HCT116 (cell line): ENCODE data around the gene FGF22. TPM values are rescaled to one million over a fixed set of nuclear protein-coding genes. Genes with fewer than 3 reads are reported as not detected.

Experiments used
- ATAC-seq: fragments of 200-7000 bp; cut with Tn5 transposase; 2 replicates; pipeline ENCODE4 v1.9.1; 2020; ENCODE audit warnings: mild to moderate bottlenecking, moderate library complexity
- BruUV-seq: library from RNA; stranded (reverse); fragments of 400-500 nt; replicated peaks from 2 replicates; lab custom pipeline; 2021; lab: Mats Ljungman, UMichigan
- CTCF ChIA-PET: fragments of 300-600 bp; sonication (Branson Sonifier 250); formaldehyde crosslinking; loops from one replicate; lab custom pipeline; 2021; ENCODE audit warnings: antibody characterized with exemption; lab: Charles Lee
- POLR2A ChIA-PET: fragments of 300-600, 350-600 bp; sonication (Branson Sonifier 250); formaldehyde crosslinking; loops from one replicate; lab custom pipeline; 2021; ENCODE audit warnings: antibody characterized with exemption; lab: Charles Lee
- RAD21 ChIA-PET, 2 experiments: fragments of 300-600 bp; sonication (Branson Sonifier 250); formaldehyde crosslinking; loops; one replicate each; lab custom pipeline; 2023; ENCODE audit warnings: low total read pairs in 2 of 2; ENCODE audit not compliant: uncharacterized antibody in 2 of 2, unreplicated experiment in 2 of 2, low non-redundant PET in 1 of 2; lab: Charles Lee
- DNase-seq: peaks from one replicate; pipeline ENCODE4 v3.0.0-alpha.2; 2010; ENCODE audit warnings: low read depth, low spot score
- H2AFZ ChIP-seq: fragments of 200-600 bp; shearing (Covaris generic), sonication (generic); 2 replicates; pipeline ENCODE4 v1.6.1; 2017; ENCODE audit warnings: low read depth, mixed run types, mixed read lengths, antibody characterized with exemption, low read length; ENCODE audit not compliant: poor library complexity, severe bottlenecking
- H3K27ac ChIP-seq: 2 replicates; pipeline ENCODE4 v1.5.1; 2012; ENCODE audit warnings: low read depth, low read length
- H3K27me3 ChIP-seq: fragments of 200-600 bp; sonication (generic); 2 replicates; pipeline ENCODE4 v1.6.1; 2016; ENCODE audit warnings: mixed run types, low read length, mixed read lengths; ENCODE audit not compliant: insufficient read depth
- H3K36me3 ChIP-seq, 2 experiments: fragments of 200-500 bp in 1 of 2; fragments of 200-600 bp in 1 of 2; sonication (Bioruptor generic) in 1 of 2; sonication (generic) in 1 of 2; 2 replicates each; pipeline versions ENCODE4 v1.5.1 to v1.6.1; 2014 to 2016; ENCODE audit warnings: low read length in 2 of 2, inconsistent platforms in 1 of 2, mixed read lengths in 1 of 2, mixed run types in 1 of 2; ENCODE audit not compliant: insufficient read depth in 2 of 2, control insufficient read depth in 1 of 2
- H3K4me1 ChIP-seq, 2 experiments: fragments of 200-600 bp in 1 of 2; sonication (generic) in 1 of 2; 2 replicates each; pipeline versions ENCODE4 v1.5.1 to v1.6.1; 2012 to 2017; ENCODE audit warnings: low read length in 2 of 2, inconsistent platforms in 1 of 2, mild to moderate bottlenecking in 1 of 2, mixed read lengths in 1 of 2, mixed run types in 1 of 2, moderate library complexity in 1 of 2; ENCODE audit not compliant: insufficient read depth in 2 of 2, control insufficient read depth in 1 of 2
- H3K4me2 ChIP-seq: fragments of 200-600 bp; sonication (generic); 2 replicates; pipeline ENCODE4 v1.6.1; 2017; ENCODE audit warnings: mixed run types, low read length, mixed read lengths
- H3K4me3 ChIP-seq, 2 experiments: fragments of 200-600 bp in 1 of 2; sonication (generic) in 1 of 2; replicated peaks in 1 of 2; 2 replicates each; pipeline ENCODE4 v1.5.1; 2011 to 2016; ENCODE audit warnings: low read length in 2 of 2, control low read depth in 1 of 2, low read depth in 1 of 2, mild to moderate bottlenecking in 1 of 2, mixed read lengths in 1 of 2, mixed run types in 1 of 2
- H3K79me2 ChIP-seq: fragments of 200-600 bp; sonication (generic); 2 replicates; pipeline ENCODE4 v1.6.1; 2017; ENCODE audit warnings: mild to moderate bottlenecking, mixed run types, low read length, moderate library complexity, mixed read lengths; ENCODE audit not compliant: insufficient read depth
- H3K9ac ChIP-seq: fragments of 200-600 bp; sonication (generic); 2 replicates; pipeline ENCODE4 v1.6.1; 2016; ENCODE audit warnings: low read length, mixed read lengths
- H3K9me2 ChIP-seq: fragments of 200-600 bp; sonication (generic), shearing (Covaris generic); 2 replicates; pipeline ENCODE4 v1.6.1; 2017; ENCODE audit warnings: mixed run types, mild to moderate bottlenecking, moderate library complexity; ENCODE audit not compliant: insufficient read depth
- H3K9me3 ChIP-seq, 2 experiments: fragments of 200-500 bp in 1 of 2; fragments of 200-600 bp in 1 of 2; sonication (Bioruptor generic) in 1 of 2; sonication (generic) in 1 of 2; 2 replicates each; pipeline ENCODE4 v1.6.1; 2014 to 2017; ENCODE audit warnings: low read length in 2 of 2, mixed read lengths in 2 of 2, inconsistent platforms in 1 of 2, low read depth in 1 of 2, mild to moderate bottlenecking in 1 of 2, mixed run types in 1 of 2, moderate library complexity in 1 of 2; ENCODE audit not compliant: control insufficient read depth in 1 of 2, insufficient read depth in 1 of 2
- H4K20me1 ChIP-seq: fragments of 200-600 bp; sonication (generic), shearing (Covaris generic); 2 replicates; pipeline ENCODE4 v1.6.1; 2017; ENCODE audit warnings: mixed run types, mild to moderate bottlenecking, moderate library complexity; ENCODE audit not compliant: insufficient read depth
- ATF3 ChIP-seq: IDR thresholded peaks from 2 replicates; pipeline ENCODE4 v1.6.1; 2012
- CBX3 ChIP-seq: IDR thresholded peaks from 2 replicates; pipeline ENCODE4 v1.6.1; 2012; ENCODE audit warnings: low read depth
- CEBPB ChIP-seq: IDR thresholded peaks from 2 replicates; pipeline ENCODE4 v1.6.1; 2012; ENCODE audit warnings: low read depth
- ELF1 ChIP-seq: IDR thresholded peaks from 2 replicates; pipeline ENCODE4 v1.6.1; 2012; ENCODE audit warnings: low read depth, borderline replicate concordance
- EZH2 ChIP-seq: fragments of 200-600 bp; sonication (generic); IDR thresholded peaks from 2 replicates; pipeline ENCODE4 v1.6.1; 2017; ENCODE audit warnings: antibody characterized with exemption, mixed run types
- FOSL1 ChIP-seq: IDR thresholded peaks from 2 replicates; pipeline ENCODE4 v1.6.1; 2012; ENCODE audit warnings: low read depth
- JUND ChIP-seq: IDR thresholded peaks from 2 replicates; pipeline ENCODE4 v1.6.1; 2012
- POLR2A ChIP-seq: IDR thresholded peaks from 2 replicates; pipeline ENCODE4 v1.7.0; 2011; ENCODE audit warnings: borderline replicate concordance; ENCODE audit not compliant: insufficient read depth, insufficient read length; ENCODE audit errors: extremely low read depth
- POLR2AphosphoS5 ChIP-seq: IDR thresholded peaks from 2 replicates; pipeline ENCODE4 v1.6.1; 2011; ENCODE audit warnings: mild to moderate bottlenecking, low read depth, low read length, moderate library complexity
- RAD21 ChIP-seq: IDR thresholded peaks from 2 replicates; pipeline ENCODE4 v1.6.1; 2012; ENCODE audit warnings: low read depth, mild to moderate bottlenecking
- REST ChIP-seq: IDR thresholded peaks from 2 replicates; pipeline ENCODE4 v1.6.1; 2012; ENCODE audit warnings: low read depth
- SP1 ChIP-seq: IDR thresholded peaks from 2 replicates; pipeline ENCODE4 v1.6.1; 2012; ENCODE audit warnings: low read depth
- ZFX ChIP-seq: fragments of 450-650 bp; IDR thresholded peaks from 2 replicates; pipeline ENCODE4 v1.6.1; 2017
- ZNF274 ChIP-seq: fragments of 200-500 bp; sonication (Bioruptor generic); IDR thresholded peaks from 2 replicates; pipeline ENCODE4 v1.6.1; 2014; ENCODE audit warnings: mild to moderate bottlenecking, low read depth, low read length, inconsistent platforms
- intact Hi-C: fragments of 100-400 bp; cut with micrococcal nuclease; formaldehyde crosslinking; loops from 2 replicates; pipeline ENCODE4 v1.10.0; 2022
- total RNA-seq: library from RNA; stranded (reverse); gene quantifications from one replicate; pipeline ENCODE4 v1.2.1, GENCODE V29; 2021; ENCODE audit not compliant: unreplicated experiment
- TF ChIP-seq, protein P1 (sequence below): IDR thresholded peaks from 2 replicates; pipeline ENCODE4 v1.6.1; 2012

The FGF22 gene
- total RNA-seq, 1 experiment from 2014 or later: 1.5 TPM

DNA sequence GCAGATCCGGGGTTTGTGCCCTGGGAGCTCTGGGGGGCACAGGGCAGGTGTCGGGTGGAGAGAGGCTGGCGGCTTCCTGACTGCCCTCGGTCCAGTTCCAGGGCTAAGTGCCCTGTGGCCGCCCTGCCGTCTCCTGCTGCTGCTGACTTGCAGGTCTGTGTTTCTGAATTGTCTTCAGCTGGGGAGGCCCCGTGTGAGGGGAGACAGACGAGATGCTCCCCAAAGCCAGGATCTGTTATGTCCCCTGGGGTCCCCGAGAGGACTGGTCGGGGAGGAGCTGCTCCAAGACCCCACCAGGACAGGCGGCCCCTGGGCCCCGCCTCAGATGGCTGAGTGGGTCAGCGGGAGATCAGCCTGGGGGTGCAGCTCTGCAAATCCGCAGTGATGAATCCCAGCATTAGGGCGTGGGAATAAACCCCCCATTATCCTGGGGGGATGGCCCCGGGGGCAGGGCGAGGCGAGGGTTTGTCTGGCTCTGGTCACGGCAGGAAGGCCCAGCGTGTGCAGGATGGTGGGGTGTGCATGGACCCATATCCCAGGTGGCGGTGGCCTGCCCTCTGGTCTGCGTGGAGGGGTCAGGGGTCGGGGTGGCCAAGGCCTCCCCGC lies 45.3 kb upstream of the FGF22 start:
- TF ChIP-seq EZH2: no peak
- TF ChIP-seq POLR2A: no peak
- TF ChIP-seq CBX3: no peak
- TF ChIP-seq ATF3: no peak
- TF ChIP-seq CEBPB: no peak
- TF ChIP-seq, protein P1, sequence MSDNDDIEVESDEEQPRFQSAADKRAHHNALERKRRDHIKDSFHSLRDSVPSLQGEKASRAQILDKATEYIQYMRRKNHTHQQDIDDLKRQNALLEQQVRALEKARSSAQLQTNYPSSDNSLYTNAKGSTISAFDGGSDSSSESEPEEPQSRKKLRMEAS: no peak
- TF ChIP-seq ELF1: no peak
- TF ChIP-seq ZFX: no peak
- no peak for TF ChIP-seq REST
- TF ChIP-seq RAD21: no peak
- TF ChIP-seq POLR2AphosphoS5: no peak
- TF ChIP-seq JUND: no peak
- TF ChIP-seq ZNF274: no peak
- no peak for TF ChIP-seq FOSL1
- no peak for TF ChIP-seq SP1
- Histone ChIP-seq H3K9ac (no peak overlapping the region), H3K9me3 (peaks cover 0 to 3% of the 10 kb centered on the region in 2 experiments; a peak in 1 of 4 replicates), H3K9me2 (no peaks in the 10 kb centered on the region), H3K4me2 (no peak overlapping the region), H4K20me1 (no peaks in the 10 kb centered on the region), H3K79me2 (no peaks in the 10 kb centered on the region), H3K36me3 (no peaks in the 10 kb centered on the region), H3K27ac (no peak overlapping the region), H3K4me1 (peaks cover 0 to under 1% of the 10 kb centered on the region in 2 experiments; a peak in 2 of 4 replicates), H3K4me3 (no peak overlapping the region), H2AFZ (no peak overlapping the region), H3K27me3 (no peaks in the 10 kb centered on the region)
- ChIA-PET POLR2A (no interaction called here), RAD21 (no interaction called here), CTCF (no interaction called here)
- intact Hi-C loops: no loop called here
- DNase-seq (no peak), ATAC-seq (no peak)
- no TSS peak for BruUV-seq
